HG03196 (cell line): ENCODE results near the gene MESP1.

ENCODE experiments used
- ATAC-seq: cut with Tn5 transposase; IDR thresholded peaks from one replicate; pipeline ENCODE4 v1.9.1; 2021; ENCODE audit not compliant: unreplicated experiment

Gene MESP1

DNA sequence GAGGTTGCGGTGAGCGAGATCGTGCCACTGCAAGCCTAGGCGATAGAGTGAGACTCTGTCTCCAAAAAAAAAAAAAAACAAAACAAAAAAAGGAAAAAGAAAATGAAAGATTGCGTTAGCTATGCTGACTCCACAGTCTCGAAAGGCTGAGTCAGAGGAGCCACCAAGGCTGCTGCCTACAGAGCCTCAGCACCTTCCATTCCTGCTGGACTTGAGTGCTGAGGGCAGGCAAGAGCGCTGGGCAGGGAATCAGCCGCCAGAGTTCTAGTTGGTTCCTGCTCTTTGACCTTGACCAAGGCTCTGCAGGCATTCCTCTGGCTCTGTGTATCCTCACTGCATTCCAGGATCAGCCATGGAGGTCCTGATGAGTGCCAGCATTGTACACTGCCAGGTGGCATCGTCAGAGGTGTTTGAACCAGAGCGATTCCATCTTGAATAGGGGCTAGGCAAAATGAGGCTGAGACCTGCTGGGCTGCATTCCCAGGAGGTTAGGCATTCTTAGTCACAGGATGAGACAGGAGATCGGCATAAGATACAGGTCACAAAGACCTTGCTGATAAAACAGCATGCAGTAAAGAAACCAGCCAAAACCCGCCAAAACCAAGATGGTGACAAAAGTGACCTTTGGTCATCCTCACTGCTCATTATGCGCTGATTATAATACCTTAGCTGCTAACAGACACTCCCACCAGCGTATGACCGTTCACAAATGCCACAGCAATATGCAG is 31.0 kb upstream of the MESP1 start:
- no peak for ATAC-seq

DNA sequence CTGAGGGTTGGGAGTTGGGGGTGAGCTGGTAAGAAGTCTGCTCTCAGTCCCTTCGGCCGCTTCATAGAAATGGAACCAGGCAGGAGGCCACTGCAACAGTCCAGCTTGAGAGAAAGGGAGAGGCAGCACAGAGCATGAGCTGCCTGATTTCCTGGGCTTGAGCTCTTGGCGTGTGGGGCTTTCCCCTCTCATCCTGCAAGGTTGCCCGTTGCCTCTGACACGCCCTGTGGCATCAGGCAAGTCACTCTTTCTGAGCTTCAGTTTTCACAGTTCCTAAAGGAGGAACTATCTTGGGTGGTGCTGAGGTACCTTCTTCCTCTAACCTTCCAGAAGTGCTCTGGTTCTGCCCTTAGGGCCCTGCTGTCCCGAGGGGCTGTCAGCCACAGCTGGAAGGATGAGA is 30.0 kb upstream of the MESP1 start:
- ATAC-seq: no peak

DNA sequence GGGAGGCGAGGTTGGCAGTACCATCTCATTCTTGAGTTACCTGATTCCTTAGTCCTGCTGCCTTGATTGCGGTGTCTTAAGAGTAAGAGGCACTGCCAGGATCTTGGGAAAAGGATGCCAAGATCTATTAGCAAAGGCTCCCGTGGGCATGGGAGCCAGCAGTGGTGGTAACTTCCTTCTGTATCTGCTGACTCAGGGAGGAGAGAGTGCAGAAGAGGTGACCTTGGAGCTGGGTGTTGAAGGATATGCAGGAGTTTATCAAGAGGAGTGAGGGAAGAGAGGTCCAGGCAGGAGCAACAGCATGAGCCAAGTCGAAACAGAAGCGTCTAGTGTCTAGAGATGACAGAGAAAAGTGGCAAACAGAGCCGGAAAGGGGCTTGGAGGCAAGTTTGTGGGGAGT is 29.6 kb upstream of the MESP1 start:
- no peak for ATAC-seq

DNA sequence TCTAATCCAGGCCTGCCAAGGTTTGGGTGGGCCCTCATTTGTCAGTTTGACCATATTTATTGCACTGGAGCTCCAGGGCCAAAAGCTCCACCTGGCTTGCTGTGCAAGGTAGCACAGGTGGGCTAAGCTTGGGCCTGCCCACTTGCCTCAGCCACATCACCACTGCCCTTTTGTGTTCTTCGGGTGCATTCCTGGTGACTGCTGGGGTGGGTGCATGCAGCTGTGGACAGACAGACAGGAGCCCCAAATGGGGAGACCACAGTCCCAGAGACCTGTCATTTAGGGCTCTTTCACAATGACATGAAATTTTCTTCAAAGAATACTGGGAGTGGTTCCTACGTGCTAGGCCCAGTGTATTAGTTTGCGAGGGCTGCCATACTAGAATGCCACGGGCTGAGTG is 27.8 kb upstream of the MESP1 start:
- ATAC-seq: no peak

DNA sequence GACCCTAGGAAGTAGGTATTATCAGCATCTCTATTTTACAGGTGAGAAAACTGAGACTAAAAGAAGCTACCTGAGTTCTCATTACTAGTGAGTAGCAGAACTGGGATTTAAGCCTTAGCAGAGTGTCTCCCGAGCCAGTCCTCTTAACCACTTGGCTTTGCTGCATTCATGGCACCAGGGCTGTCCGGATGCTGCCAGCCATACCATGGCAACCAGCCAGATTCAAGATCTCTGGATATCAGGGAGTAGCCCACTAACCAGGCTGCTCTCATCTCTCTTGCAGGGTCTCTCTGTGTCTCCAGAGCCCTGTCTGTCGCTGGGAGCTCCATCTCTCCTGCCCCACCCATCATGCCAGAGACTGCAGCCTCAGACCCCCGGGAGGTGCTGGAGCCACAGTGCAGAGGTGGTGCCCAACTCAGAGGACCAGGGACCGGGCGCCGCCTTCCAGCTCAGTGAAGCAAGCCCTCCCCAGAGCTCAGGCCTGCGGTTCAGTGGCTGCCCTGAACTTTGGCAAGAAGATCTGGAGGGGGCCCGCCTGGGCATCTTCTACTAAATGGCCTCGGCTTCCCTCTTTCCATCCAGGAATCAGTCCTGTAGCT is 26.8 kb upstream of the MESP1 start:
- ATAC-seq: no peak

DNA sequence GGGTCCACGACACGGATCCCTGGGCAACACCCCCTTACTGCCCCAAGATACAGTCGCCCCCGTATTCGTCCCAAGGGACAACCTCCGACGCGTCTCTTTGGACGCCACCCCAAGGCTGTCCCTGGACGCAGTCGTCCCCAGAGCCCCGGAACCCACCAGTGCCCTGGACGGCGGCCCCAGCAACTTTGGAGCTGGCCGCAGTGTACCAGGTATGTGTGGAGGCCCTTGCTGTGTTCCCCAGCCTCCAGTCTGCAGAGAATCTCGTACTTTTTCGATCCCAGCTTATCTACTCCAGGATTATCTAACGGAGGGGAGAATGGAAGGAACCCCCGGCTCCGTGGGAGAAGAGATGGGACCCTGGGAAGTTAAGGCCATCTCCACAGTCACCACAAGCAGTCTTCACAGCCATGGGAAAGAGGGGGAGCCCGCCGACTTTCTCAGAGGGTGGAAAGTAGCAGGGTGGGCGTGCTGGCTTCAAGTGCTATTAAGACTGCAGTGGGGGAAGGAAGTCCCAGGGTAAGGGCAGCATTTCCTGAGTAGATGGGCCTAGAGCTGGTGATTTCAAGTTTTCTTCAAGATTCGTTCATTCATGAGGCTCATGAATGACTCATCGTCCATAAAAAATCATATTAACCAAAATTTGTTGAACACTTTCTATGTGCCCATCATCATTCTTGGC is 26.2 kb upstream of the MESP1 start:
- ATAC-seq: no peak

DNA sequence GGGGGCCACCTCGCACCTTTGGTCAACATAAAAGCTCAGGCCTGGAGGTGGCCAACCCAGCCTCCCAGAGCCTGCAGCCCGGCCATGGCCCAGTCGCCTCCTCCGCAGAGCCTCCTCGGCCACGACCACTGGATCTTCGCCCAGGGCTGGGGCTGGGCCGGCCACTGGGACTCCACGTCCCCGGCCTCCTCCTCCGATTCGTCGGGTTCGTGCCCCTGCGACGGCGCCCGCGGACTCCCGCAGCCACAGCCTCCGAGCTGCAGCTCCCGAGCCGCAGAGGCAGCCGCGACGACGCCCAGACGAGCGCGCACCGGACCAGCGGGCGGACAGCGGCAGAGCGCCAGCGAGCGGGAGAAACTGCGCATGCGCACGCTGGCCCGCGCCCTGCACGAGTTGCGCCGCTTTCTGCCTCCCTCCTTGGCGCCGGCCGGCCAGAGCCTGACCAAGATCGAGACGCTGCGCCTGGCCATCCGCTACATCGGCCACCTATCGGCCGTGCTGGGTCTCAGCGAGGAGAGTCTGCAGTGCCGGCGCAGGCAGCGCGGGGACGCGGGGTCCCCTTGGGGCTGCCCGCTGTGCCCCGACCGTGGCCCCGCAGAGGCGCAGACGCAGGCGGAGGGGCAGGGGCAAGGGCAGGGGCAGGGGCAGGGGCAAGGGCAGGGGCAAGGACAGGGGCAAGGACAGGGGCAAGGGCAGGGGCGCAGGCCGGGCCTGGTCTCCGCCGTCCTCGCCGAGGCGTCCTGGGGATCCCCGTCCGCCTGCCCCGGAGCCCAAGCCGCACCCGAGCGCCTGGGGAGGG is 25.4 kb upstream of the MESP1 start, which contains the start of gene MESP2:
MESP2 (plus strand) TSS at position 59 of the 799 bp plus-strand sequence; CDS start at position 85, 26 bp downstream.
- ATAC-seq: no peak

DNA sequence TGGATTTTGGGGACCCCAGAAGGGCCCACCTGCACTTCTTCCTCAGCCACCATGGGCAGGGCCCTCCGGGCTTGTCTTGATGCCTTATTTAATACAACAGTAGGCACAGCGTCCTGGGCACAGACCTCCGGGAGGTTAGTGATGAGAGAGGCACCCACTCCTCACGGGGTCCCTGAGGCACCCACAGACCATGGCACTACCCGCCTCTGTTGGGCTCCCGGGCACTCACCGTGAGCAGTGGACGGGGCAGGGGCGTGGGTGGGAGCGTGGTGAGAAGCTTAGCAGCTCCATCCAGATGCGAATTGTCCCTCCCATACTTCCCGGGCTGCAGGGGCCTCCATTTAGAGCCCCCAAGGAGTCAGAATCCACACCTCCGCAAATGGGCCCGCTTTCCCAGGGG is 24.8 kb upstream of the MESP1 start:
- no peak for ATAC-seq

DNA sequence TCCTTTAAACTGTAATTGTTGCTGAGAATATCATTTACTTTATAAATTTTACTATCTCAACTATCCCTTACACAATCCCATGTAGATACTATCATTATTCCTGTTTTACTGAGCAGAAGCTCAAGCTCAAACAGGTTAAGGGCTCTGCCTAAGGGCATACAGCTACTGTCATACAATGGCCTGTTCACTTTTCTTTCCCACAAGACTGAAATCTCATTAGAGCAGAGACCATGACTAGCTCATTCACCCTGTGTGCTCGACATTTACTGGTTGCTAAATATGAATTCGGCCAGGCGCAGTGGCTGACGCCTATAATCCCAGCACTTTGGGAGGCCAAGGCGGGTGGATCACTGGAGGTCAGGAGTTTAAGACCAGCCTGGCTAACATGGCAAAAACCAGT is 23.4 kb upstream of the MESP1 start:
- ATAC-seq: no peak

DNA sequence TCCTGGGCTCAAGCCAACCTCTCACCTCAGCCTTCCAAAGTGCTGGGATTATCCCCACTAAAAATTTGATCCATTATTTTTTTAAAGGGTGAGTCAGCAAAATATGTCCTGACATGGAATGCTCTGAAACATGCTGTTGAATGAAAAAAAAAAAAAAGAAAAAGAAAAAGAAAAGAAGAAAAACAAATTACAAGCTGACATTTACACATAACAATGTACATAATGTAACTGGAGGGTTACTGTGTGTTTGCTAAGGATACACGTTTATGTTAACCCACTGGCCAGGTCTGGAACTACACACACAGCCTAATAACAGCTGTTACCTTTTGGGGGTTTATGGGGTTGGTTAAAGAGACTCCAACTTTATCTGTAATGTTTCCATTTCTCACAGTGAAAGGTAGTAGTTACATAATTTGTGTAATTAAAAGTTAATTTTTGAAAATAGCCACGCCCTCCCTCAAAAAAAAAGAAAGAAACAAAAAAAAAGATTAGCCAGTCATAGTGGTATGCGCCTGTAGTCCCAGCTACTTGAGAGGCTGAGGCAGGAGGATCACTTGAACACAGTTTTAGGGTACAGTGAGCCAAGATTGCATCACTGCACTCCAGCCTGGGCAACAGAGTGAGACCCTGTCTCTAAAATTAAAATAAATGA is 22.0 kb upstream of the MESP1 start:
- no peak for ATAC-seq

DNA sequence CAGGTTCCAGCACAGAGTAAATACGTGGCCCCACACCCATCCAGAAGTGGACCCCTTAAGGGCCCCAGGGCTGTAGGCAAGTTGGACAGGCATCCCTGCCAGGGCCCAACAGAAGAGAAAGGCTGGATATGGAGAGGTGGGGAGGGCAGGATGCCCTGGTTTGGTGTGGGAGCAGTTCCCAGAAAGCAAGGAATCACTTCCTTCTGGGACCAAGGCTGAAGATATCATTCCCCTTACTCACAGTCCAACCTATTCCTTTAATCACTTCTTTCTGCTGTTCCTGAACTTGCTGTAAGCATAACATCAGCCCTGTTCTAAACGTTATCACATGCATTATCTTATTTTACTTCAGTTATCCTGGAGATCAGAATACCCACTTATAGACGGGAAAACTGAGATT is 19.0 kb upstream of the MESP1 start:
- no peak for ATAC-seq

DNA sequence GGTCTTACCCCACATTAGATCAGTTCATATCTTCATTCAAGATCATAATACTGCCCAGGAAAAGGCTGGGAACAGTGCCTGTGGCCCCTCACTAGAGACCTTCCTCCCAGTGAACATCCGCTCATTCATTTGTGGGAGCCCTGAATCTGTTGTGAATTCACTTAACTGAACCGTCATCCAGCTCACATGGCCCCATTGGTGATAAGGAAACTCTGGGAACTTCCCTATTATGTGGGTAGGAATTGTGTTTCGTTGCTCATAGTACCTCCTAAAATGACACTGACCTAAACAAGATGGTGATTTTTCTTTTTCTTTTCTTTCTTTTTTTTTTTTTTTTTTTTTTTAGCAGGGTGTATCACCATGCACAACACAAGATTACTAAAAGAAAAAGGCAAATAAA is 18.3 kb upstream of the MESP1 start:
- ATAC-seq: no peak

DNA sequence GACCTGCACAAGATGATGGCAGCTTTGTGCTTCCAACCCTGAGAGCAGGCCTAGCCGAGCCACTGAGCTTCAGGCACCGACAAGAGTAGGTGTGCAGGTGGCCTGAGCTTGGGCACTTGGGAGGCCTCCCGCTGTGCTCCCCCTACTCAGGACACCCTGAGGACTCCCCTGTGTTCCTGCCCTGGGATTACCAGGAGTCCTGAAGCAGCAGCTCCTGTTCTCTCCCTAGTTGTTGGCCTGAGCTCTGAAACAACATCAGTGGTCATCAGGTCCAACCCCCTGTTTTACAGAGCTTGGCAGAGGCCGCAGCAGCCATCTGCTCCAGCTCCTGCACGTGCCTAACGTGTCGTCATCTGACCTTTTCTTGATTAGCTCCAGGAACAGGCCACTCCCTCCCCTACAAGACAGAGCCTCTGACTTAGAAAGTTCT is 17.0 kb upstream of the MESP1 start:
- ATAC-seq: no peak

DNA sequence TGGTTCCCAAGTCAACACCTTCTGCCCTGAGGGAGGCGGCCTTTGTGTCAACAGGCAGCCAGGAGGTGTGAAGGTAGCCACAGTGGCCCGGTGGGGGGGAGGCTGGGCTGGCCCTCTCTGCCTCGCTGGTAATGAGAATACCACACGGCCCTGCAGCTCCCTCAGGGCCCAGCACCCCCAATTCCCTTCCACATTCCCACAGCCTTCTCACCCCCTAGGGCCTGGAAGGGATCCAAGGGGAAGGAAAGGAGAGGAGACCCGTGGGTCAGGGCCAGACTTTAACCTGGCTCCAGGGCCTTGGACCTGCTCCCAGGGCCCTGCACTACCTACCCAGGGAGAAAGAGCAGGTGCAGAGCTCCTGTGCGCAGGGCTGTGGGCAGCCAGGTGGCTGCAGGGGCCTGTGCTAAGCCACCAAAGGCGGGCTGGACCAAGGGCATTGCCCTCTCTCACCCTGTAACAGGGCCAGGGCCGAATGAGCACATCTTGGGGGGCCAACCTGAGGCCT is 16.4 kb upstream of the MESP1 start:
- no peak for ATAC-seq

DNA sequence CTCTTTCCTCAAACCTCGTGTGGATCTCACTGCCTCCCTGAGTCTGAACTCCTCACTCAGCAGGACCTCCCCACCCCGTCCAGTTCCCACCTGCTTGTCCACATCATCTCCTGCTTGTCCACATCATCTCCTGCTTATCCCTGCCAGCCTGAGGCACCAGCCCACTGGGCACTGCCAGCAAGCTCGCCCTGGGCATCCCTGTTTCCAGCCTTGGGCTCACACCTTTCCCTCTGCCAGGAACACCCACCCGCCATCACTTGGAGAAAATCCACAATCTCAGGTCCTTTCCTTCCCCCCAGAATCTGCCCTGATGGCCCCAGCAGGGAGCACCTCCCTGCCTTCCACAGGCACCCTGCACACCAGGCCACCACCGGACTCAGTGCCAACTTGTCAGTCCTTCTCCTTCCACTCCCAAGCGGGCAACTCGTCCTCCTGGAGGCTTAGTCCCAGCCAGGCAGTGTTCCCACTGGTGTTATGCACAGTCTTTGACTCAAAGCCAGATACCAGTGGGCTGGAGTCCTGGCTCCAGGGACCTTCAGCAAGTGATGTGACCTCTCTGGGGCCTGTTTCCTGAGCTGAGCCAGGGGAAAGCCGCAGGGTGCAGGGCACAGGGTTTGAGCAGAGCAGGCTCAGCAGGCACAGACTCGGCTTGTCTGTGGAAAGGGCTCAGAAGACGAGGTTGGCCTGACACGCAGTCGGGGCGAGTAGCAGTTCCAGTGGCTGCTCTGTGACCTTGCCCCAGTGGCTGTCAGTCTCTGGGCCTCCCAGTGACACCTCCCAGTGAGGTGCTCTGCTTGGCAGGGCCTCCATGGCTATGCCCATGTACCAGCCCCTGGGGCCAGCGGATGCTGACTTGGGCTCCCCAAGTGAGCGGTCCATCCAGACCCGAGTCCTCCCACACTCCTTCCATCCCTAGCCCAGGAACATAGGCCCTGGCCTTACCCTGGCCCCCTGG is 15.6 kb upstream of the MESP1 start:
- ATAC-seq: no peak

DNA sequence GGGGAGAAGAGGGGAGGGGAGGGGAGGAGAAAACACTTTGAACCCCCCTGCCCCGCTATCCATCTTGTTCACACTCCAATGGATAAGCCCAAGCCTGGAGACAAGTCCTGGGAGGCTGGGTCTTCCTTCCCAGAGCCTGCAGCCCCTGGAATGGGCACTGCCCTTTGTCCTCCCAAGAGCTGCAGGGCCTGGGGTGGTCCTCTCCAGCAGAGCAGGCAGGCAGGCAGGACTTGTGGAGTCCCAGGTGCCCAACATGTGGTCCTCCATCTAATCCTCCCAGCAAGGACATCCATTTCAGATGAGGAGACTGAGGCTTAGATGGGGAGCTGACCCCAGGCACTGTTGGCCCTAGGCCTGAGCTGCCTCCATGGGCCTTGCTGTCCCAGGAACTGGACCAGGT is 14.6 kb upstream of the MESP1 start:
- ATAC-seq: no peak

DNA sequence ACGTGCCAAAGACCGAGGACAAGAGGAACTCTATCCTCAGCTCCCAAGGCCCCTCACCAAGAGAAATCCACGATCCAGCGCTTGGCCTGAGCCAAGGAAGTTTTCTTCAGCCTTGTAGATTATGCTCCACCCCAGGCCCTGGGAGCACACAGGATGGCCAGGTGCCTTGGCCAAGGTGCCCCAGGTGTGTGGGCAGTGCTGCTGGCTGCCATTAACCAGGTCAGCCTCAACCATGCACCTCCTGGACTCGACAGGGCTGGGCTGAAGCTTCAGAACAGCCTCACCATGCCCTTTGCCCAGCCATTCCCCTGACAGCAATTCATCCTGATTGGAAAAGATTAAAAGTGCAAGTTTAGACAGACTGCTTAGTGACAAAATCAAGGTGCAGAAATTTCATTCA is 10.9 kb upstream of the MESP1 start:
- no peak for ATAC-seq

DNA sequence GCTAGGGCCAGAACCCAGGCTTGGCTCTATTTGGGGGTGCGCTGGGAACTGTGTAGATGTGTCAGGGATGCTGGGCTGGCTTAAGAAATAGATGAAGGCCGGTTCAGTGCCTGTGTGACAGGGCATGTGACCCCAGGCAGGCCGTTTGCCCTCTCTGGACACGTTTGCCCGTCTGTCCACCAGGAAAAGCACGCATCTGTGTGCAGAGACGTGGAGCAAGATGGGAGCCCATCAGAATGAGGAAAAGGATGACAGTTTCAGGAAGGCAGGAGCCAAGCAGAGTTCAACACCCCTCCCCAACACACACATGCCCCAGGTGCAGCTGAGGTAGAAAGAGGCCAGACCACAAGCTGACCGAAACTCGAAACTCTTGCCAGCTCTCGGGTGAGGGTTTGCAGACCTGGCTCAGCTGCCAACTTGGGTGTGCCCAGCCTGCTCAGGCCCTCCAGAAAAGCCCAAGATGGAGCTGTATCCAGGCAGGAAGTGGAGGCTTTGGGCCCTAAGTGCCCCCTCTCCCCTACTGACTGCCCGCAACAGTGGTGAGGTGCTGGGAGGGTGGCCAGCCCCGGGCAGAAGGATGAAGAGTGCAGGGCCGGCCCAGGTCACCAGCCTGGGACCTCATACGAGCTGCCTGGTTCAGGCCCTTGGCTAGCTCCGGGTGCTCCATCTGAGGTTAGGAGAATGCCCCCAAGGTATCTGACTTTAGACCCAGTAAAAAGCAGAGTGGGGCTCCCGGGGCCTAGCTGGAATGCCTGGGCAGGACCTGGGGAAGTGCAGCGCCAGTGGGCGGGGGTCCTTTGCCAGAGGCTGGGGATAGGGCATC is 10.2 kb upstream of the MESP1 start:
- peak; percentile 67 for ATAC-seq
